IMR-90 (cell line): ENCODE measurements around the gene CYP20A1. TPM values are rescaled to one million over a fixed set of nuclear protein-coding genes. Genes with fewer than 3 reads are reported as not detected.

ENCODE experiments used
- ATAC-seq: fragments of 200-7000 bp; cut with Tn5 transposase; 2 replicates; pipeline ENCODE4 v1.9.1; 2020; ENCODE audit warnings: low read depth, mild to moderate bottlenecking, moderate library complexity
- BruUV-seq: library from RNA; stranded (reverse); fragments of 400-500 nt; replicated peaks from 2 replicates; lab custom pipeline; 2021; lab: Mats Ljungman, UMichigan
- CTCF ChIA-PET: fragments of 300-600 bp; formaldehyde crosslinking; extraction: SDS; loops from one replicate; lab custom pipeline; 2021; ENCODE audit warnings: antibody characterized with exemption; lab: Yijun Ruan, JAX
- POLR2A ChIA-PET: fragments of 300-600 bp; sonication (Branson Sonifier 250); formaldehyde crosslinking; loops from one replicate; lab custom pipeline; 2022; ENCODE audit warnings: antibody characterized with exemption; ENCODE audit not compliant: unreplicated experiment; lab: Charles Lee
- DNase-seq: peaks from one replicate; pipeline ENCODE4 v3.0.0; 2013
- H2AFZ ChIP-seq: replicated peaks from 2 replicates; pipeline ENCODE3; 2013; ENCODE audit warnings: low read length, mild to moderate bottlenecking; ENCODE audit not compliant: poor library complexity
- H2AK5ac ChIP-seq: 2 replicates; pipeline ENCODE4 v1.6.1; 2013; ENCODE audit warnings: low read depth, low read length, inconsistent platforms
- H2AK9ac ChIP-seq: replicated peaks from 2 replicates; pipeline ENCODE3; 2013; ENCODE audit warnings: mild to moderate bottlenecking, low read depth, low read length, moderate library complexity; ENCODE audit not compliant: poor library complexity
- H2BK120ac ChIP-seq: 2 replicates; pipeline ENCODE4 v1.6.1; 2013; ENCODE audit warnings: low read depth, low read length, inconsistent platforms
- H2BK15ac ChIP-seq: 3 replicates; pipeline ENCODE4 v1.6.1; 2013; ENCODE audit warnings: low read depth, low read length, inconsistent platforms
- H2BK20ac ChIP-seq: 2 replicates; pipeline ENCODE4 v1.6.1; 2013; ENCODE audit warnings: low read depth, mild to moderate bottlenecking, inconsistent platforms, low read length, moderate library complexity
- H2BK5ac ChIP-seq: 2 replicates; pipeline ENCODE4 v1.6.1; 2013; ENCODE audit warnings: mild to moderate bottlenecking, low read depth, low read length, inconsistent platforms; ENCODE audit not compliant: poor library complexity, severe bottlenecking
- H3K14ac ChIP-seq: replicated peaks from 2 replicates; pipeline ENCODE4 v1.6.1; 2013; ENCODE audit warnings: low read depth, low read length, inconsistent platforms
- H3K18ac ChIP-seq: 2 replicates; pipeline ENCODE4 v1.6.1; 2013; ENCODE audit warnings: low read depth, low read length, control low read depth
- H3K23ac ChIP-seq: 2 replicates; pipeline ENCODE4 v1.6.1; 2013; ENCODE audit warnings: low read depth, low read length, inconsistent platforms
- H3K27ac ChIP-seq: 2 replicates; pipeline ENCODE4 v1.5.1; 2013; ENCODE audit warnings: mild to moderate bottlenecking, control low read depth, low read length; ENCODE audit not compliant: insufficient read depth
- H3K27me3 ChIP-seq: 2 replicates; pipeline ENCODE4 v1.6.1; 2013; ENCODE audit warnings: low read length; ENCODE audit not compliant: control insufficient read depth, insufficient read depth
- H3K36me3 ChIP-seq: 2 replicates; pipeline ENCODE4 v1.6.1; 2013; ENCODE audit warnings: low read length, mixed read lengths; ENCODE audit not compliant: control insufficient read depth, insufficient read depth
- H3K4ac ChIP-seq: 2 replicates; pipeline ENCODE4 v1.6.1; 2013; ENCODE audit warnings: low read depth, low read length, inconsistent platforms
- H3K4me1 ChIP-seq: 2 replicates; pipeline ENCODE4 v1.6.1; 2013; ENCODE audit warnings: low read length, mixed read lengths; ENCODE audit not compliant: control insufficient read depth, insufficient read depth
- H3K4me2 ChIP-seq: 2 replicates; pipeline ENCODE4 v1.6.1; 2013; ENCODE audit warnings: low read depth, mild to moderate bottlenecking, control low read depth, low read length, moderate library complexity
- H3K4me3 ChIP-seq: 2 replicates; pipeline ENCODE4 v1.5.1; 2013; ENCODE audit warnings: low read depth, mild to moderate bottlenecking, control low read depth, low read length, moderate library complexity; ENCODE audit not compliant: insufficient read depth
- H3K56ac ChIP-seq: 2 replicates; pipeline ENCODE4 v1.6.1; 2013; ENCODE audit warnings: low read length, inconsistent platforms; ENCODE audit not compliant: insufficient read depth; ENCODE audit errors: extremely low read depth
- H3K79me1 ChIP-seq, 2 experiments: 2 replicates each; pipeline ENCODE4 v1.6.1; 2013; ENCODE audit warnings: low read length in 2 of 2, inconsistent platforms in 1 of 2, low read depth in 1 of 2
- H3K9ac ChIP-seq: 2 replicates; pipeline ENCODE4 v1.6.1; 2013; ENCODE audit warnings: low read depth, low read length, control low read depth
- H3K9me1 ChIP-seq: 2 replicates; pipeline ENCODE4 v1.6.1; 2013; ENCODE audit warnings: low read length, inconsistent platforms; ENCODE audit not compliant: insufficient read depth
- H3K9me3 ChIP-seq: 2 replicates; pipeline ENCODE4 v1.6.1; 2013; ENCODE audit warnings: low read length; ENCODE audit not compliant: control insufficient read depth, insufficient read depth
- H4K20me1 ChIP-seq: 2 replicates; pipeline ENCODE4 v1.6.1; 2013; ENCODE audit warnings: low read length, inconsistent platforms; ENCODE audit not compliant: insufficient read depth
- H4K5ac ChIP-seq: 2 replicates; pipeline ENCODE4 v1.6.1; 2013; ENCODE audit warnings: mild to moderate bottlenecking, low read depth, low read length, control low read depth
- H4K8ac ChIP-seq, 2 experiments: 2 replicates each; pipeline ENCODE4 v1.6.1; 2013; ENCODE audit warnings: low read depth in 2 of 2, low read length in 2 of 2, control low read depth in 1 of 2, inconsistent platforms in 1 of 2
- H4K91ac ChIP-seq: 2 replicates; pipeline ENCODE4 v1.6.1; 2013; ENCODE audit warnings: low read depth, low read length, inconsistent platforms; ENCODE audit not compliant: insufficient read depth
- BHLHE40 ChIP-seq: fragments of 150-350 bp; IDR thresholded peaks from 2 replicates; pipeline ENCODE4 v1.6.1; 2016; ENCODE audit warnings: mild to moderate bottlenecking, low read depth, low read length
- CEBPB ChIP-seq: IDR thresholded peaks from 2 replicates; pipeline ENCODE4 v1.6.1; 2012; ENCODE audit warnings: low read depth, low read length, improper control_type of control experiment
- CHD1 ChIP-seq: IDR thresholded peaks from 2 replicates; pipeline ENCODE4 v1.6.1; 2012; ENCODE audit warnings: low read depth, low read length, improper control_type of control experiment
- CTCF ChIP-seq: conservative IDR thresholded peaks from 2 replicates; pipeline ENCODE4 v1.5.1; 2012; ENCODE audit warnings: mild to moderate bottlenecking, low read depth, low read length, improper control_type of control experiment
- ELK1 ChIP-seq: fragments of 150-350 bp; IDR thresholded peaks from 2 replicates; pipeline ENCODE4 v1.6.1; 2016; ENCODE audit warnings: low read depth, mild to moderate bottlenecking, low read length, moderate library complexity, borderline replicate concordance
- FOS ChIP-seq: fragments of 150-350 bp; IDR thresholded peaks from 2 replicates; pipeline ENCODE4 v1.6.1; 2016; ENCODE audit warnings: low read depth, low read length
- MAFK ChIP-seq: IDR thresholded peaks from 2 replicates; pipeline ENCODE4 v1.6.1; 2012; ENCODE audit warnings: low read depth, low read length, improper control_type of control experiment
- MAZ ChIP-seq: IDR thresholded peaks from 2 replicates; pipeline ENCODE4 v1.6.1; 2012; ENCODE audit warnings: low read depth, mild to moderate bottlenecking, low read length, improper control_type of control experiment, moderate library complexity, borderline replicate concordance
- MXI1 ChIP-seq: IDR thresholded peaks from 2 replicates; pipeline ENCODE4 v1.6.1; 2012; ENCODE audit warnings: low read depth, mild to moderate bottlenecking, low read length, moderate library complexity, borderline replicate concordance
- NFE2L2 ChIP-seq: fragments of 150-350 bp; IDR thresholded peaks from 2 replicates; pipeline ENCODE4 v1.6.1; 2016; ENCODE audit warnings: low read depth, mild to moderate bottlenecking, low read length
- POLR2A ChIP-seq: IDR thresholded peaks from 2 replicates; pipeline ENCODE4 v1.6.1; 2012; ENCODE audit warnings: mild to moderate bottlenecking, low read depth, low read length
- RAD21 ChIP-seq: IDR thresholded peaks from 2 replicates; pipeline ENCODE4 v1.6.1; 2012; ENCODE audit warnings: low read length, improper control_type of control experiment
- RCOR1 ChIP-seq: IDR thresholded peaks from 2 replicates; pipeline ENCODE4 v1.6.1; 2012; ENCODE audit warnings: mild to moderate bottlenecking, low read length, improper control_type of control experiment; ENCODE audit not compliant: insufficient replicate concordance
- RFX5 ChIP-seq: IDR thresholded peaks from 2 replicates; pipeline ENCODE4 v1.8.0; 2012; ENCODE audit warnings: low read depth, mild to moderate bottlenecking, low read length, moderate library complexity
- SMC3 ChIP-seq: fragments of 150-350 bp; IDR thresholded peaks from 2 replicates; pipeline ENCODE4 v1.6.1; 2016; ENCODE audit warnings: low read depth, mild to moderate bottlenecking, antibody characterized with exemption, low read length, moderate library complexity
- USF2 ChIP-seq: fragments of 150-350 bp; IDR thresholded peaks from 2 replicates; pipeline ENCODE4 v1.6.1; 2017; ENCODE audit warnings: mild to moderate bottlenecking, antibody characterized with exemption, low read length, low read depth
- WGBS, 2 experiments: methylation state at CpG; one replicate each; pipeline versions ENCODE4 v1.1.5 to v1.1.7; 2013; ENCODE audit warnings: missing lambda C conversion rate in 2 of 2; ENCODE audit not compliant: insufficient read length in 1 of 2; ENCODE audit errors: extremely low coverage in 2 of 2; 5-methylcytosine and 5-hydroxymethylcytosine counted together
- dilution Hi-C: fragments of 300-500 bp; cut with HindIII; formaldehyde crosslinking; loops from one replicate; pipeline ENCODE4 v1.14.3; 2018; ENCODE audit warnings: low sequenced_read_pairs; ENCODE audit not compliant: unreplicated experiment
- in situ Hi-C: fragments of 300-500 bp; cut with MboI; formaldehyde crosslinking; loops from 3 replicates; pipeline ENCODE4 v1.14.3; 2019; ENCODE audit warnings: low sequenced_read_pairs, inconsistent platforms, mixed read lengths
- intact Hi-C: fragments of 100-400 bp; cut with micrococcal nuclease; formaldehyde crosslinking; loops from 2 replicates; pipeline ENCODE4 v1.10.0; 2022
- polyA plus RNA-seq, 3 experiments: library from polyadenylated mRNA; depleted of rRNA; stranded (reverse); fragments of >200 nt; gene quantifications; 2 replicates each; pipeline ENCODE4 v1.2.3, GENCODE V29; 2012; ENCODE audit warnings: low replicate concordance in 1 of 3
- total RNA-seq: library from RNA; depleted of rRNA; stranded (reverse); fragments of >200 nt; gene quantifications from 2 replicates; pipeline ENCODE4 v1.2.3, GENCODE V29; 2012

The CYP20A1 gene
- total and polyA plus RNA-seq, 2 of the 4 experiments (the other 2 are of a cell fraction), result 7.0 to 16.8 TPM

GRCh38 chr2:203240491-203240890, 1.7 kb downstream of the CYP20A1 start:
- Histone ChIP-seq H3K18ac (no peak overlapping the region), H3K4me1 (peaks cover 3% of the 10 kb centered on the region; the same call in 1 of the 2 replicates), H3K27ac (no peak overlapping the region), H2AK5ac (no peak overlapping the region), H3K23ac (no peak overlapping the region), H3K9ac (no peak overlapping the region), H3K4ac (no peak overlapping the region), H2BK15ac (no peak overlapping the region), H4K5ac (no peak overlapping the region), H3K27me3 (no peaks in the 10 kb centered on the region), H2BK20ac (no peak overlapping the region), H4K91ac (no peak overlapping the region), H2BK120ac (no peak overlapping the region), H2AFZ (no peak overlapping the region), H2AK9ac (no peak overlapping the region), H3K36me3 (0 out of 2 replicates have a peak, but pooled peaks cover 2% of the 10 kb centered on the region), H3K4me2 (peak overlapping the region; percentile 64; the same call in 1 of the 2 replicates), H3K9me1 (0 out of 2 replicates have a peak, but pooled peaks cover 3% of the 10 kb centered on the region), H3K14ac (no peak overlapping the region), H3K9me3 (no peaks in the 10 kb centered on the region), H3K79me1 (peaks cover 26 to 47% of the 10 kb centered on the region in 2 experiments), H3K56ac (no peak overlapping the region), H4K20me1 (no peaks in the 10 kb centered on the region), H4K8ac (no peak overlapping the region), H2BK5ac (no peak overlapping the region), H3K4me3 (no peak overlapping the region)
- intact Hi-C loops, result no loop called here
- BruUV-seq, result no TSS peak
- 88 to 93% methylated on average over 3 to 4 of the region's 5 CpGs for WGBS, 2 experiments
- in situ Hi-C loops, result loop anchor here (25.0 kb wide), 1 partner anchor 572 kb away; no protein-coding TSS in a partner anchor
- ATAC-seq (no peak), DNase-seq (no peak)
- TF ChIP-seq MAFK (no peak), NFE2L2 (no peak), MXI1 (no peak), CTCF (no peak), RFX5 (no peak), FOS (no peak), ELK1 (no peak), SMC3 (no peak), POLR2A (no peak), RCOR1 (no peak), RAD21 (no peak), BHLHE40 (no peak), CHD1 (no peak), MAZ (no peak), CEBPB (no peak), USF2 (no peak)
- CTCF ChIA-PET, result no interaction called here
- POLR2A ChIA-PET, result no interaction called here
- dilution Hi-C loops, result no loop called here
